NCI-H510A treated with DMSO at 0.1 percent for 48 hours (cell line): ENCODE data around the gene POLR2I.
A peak's percentile ranks its signal among the peaks of the same experiment; 100 is the strongest.
"Not testable (repeated sequence)": the region's sequence is repeated elsewhere in the genome, so short reads cannot be mapped to it uniquely, and the experiment has no call there.

Experiments used
- DNase-seq: peaks from one replicate; lab custom pipeline; 2025; lab: John Stamatoyannopoulos, UW

Gene POLR2I

DNA sequence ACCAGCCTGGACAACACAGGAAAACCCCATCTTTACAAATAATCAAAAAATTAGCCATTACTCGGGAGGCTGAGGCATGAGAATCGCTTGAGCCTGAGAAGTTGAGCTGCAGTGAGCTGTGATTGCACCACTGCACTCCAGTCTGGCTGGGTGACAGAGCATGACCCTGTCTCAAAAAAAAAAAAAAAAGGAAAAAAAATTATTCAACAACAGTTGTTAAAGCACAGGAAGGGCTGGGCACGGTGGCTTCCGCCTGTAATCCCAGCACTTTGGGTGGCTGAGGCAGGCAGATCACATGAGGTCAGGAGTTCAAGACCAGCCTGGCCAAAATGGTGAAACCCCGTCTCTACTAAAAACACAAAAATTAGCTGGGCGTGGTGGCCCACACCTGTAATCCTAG lies 16.5 kb upstream of the POLR2I start:
- DNase-seq, result not testable (repeated sequence)

GRCh38 chr19:36128392-36128736 lies 13.7 kb upstream of the POLR2I start:
- peak; percentile 75 for DNase-seq

DNA sequence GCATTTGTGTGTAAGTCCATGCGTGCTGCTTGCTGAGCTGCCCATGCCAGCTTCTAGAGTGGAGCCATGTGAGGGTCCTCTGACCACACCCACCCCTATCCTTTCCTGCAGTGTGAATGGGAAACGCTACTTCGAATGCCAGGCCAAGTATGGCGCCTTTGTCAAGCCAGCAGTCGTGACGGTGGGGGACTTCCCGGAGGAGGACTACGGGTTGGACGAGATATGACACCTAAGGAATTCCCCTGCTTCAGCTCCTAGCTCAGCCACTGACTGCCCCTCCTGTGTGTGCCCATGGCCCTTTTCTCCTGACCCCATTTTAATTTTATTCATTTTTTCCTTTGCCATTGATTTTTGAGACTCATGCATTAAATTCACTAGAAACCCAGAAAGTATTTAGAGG lies 10.9 kb upstream of the POLR2I start:
- no peak for DNase-seq

DNA sequence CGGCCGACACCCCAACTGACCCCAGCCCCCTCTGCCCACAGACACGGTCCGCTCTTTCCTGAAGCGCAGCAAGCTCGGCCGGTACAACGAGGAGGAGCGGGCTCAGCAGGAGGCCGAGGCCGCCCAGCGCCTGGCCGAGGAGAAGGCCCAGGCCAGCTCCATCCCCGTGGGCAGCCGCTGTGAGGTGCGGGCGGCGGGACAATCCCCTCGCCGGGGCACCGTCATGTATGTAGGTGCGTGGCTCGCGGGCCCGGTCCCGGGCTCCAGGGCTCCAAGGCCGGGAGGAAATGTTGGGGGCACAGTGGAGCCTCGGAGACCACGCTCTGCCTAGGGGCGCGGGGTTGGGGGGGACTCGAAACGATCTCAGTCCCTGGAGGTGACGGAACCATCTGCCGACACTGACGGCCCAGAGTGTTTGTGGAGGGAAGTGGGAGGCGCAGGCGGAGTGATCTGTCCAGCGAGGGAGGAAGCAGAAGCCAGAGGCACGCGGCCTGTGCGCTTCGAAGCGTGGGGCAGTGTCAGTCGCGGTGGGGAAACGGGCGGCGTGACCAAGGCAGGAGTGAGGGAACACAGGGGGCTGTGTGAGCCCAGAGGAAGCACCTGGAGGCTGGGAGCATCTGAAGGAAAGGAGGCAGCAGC lies 6.9 kb upstream of the POLR2I start:
- DNase-seq, result no peak

- DNase-seq, result no peak
Measured at GRCh38 chr19:36120984-36121358, 6.3 kb upstream of the POLR2I start.

GRCh38 chr19:36120092-36120983 lies 5.7 kb upstream of the POLR2I start:
- DNase-seq, result no peak

GRCh38 chr19:36116344-36116637 lies 1.6 kb upstream of the POLR2I start:
- no peak for DNase-seq

GRCh38 chr19:36115453-36116343 lies 1.0 kb upstream of the POLR2I start, which contains the start of gene TBCB:
Gene TBCB (plus strand): TSS chr19:36115468. CDS start chr19:36115561, 93 bp downstream.
- DNase-seq, result peak; percentile 74

DNA sequence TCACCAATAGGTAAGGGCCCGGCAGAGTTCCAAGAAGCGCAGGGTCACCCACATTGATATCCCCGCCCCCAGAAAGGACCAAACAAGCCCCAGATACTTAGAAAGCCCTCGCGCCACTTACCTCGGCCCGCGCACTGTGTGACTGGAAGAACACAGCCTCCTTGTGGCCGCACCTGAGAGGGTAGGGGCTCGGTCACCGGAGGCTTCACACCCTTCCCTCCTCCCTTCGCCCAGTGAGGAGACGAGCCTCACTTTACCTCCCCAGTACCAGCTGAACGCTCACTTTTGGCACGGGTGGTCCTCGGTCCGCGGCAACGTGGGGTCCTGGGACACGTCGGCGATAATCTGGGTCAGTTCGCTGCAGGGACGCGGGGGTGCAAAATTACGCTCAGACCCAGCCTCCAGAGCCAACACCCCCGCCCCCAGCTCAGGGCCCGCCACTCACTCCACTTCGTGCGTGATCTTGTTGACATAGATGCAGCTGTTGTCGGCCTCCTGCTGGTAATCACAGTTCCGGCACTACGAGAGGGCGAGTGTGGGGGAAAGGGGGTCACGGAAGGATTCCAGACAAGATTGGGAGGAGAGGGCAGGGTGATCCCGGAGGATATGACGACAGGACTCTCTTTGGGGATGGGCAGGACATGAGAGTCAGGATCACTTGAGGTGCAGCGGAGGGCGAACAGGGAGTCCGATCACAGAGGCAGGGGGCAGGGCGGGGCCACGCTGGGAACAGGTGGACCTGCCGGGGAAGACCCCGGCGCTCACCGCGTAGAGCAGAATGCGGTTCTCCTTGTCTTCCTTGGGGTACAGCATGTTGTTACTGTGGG lies 568 bp downstream of the POLR2I start:
- peak; percentile 25 for DNase-seq

DNA sequence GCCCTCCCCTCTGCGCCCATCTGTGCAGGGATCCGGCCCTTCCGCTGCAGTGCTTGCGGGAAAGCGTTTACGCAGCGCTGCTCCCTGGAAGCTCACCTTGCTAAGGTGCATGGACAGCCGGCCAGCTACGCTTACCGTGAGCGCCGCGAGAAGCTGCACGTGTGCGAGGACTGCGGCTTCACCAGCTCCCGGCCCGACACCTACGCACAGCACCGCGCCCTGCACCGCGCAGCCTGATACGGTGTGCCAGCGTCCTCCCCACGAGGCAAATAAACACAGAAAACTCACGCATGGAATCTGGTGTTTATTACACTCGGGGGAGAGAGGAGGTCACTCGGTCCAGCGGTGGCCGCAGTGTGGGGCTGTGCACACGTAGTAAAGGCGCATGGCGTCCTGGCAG lies 1.2 kb downstream of the POLR2I start:
- no peak for DNase-seq

- no peak for DNase-seq
Measured at GRCh38 chr19:36112678-36113077, 2.0 kb downstream of the POLR2I start.

- DNase-seq, result no peak
Measured at GRCh38 chr19:36111200-36111539, 3.5 kb downstream of the POLR2I start.

GRCh38 chr19:36110487-36111199 lies 4.0 kb downstream of the POLR2I start, which contains the start of gene OVOL3:
Gene OVOL3 (plus strand): TSS chr19:36111143. CDS start chr19:36111203, 60 bp downstream.
- no peak for DNase-seq

DNA sequence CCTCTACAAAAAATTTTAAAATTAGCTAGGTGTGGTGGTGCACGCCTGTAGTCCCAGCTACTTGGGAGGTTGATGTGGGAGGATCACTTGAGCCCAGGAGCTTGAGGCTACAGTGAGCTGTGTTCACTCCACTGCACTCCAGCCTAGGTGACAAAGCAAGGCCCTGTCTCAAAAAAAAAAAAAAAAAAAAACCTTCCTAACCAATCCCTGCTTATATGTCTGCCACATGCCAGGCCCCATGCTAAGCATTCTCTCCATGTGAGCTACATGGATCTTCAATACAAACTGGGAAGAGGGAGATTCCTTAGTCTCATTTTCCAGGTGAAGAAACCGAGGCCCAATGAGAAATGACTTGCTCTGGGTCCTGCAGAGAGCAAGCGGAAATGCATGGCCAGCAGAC lies 6.0 kb downstream of the POLR2I start:
- DNase-seq, result no peak

DNA sequence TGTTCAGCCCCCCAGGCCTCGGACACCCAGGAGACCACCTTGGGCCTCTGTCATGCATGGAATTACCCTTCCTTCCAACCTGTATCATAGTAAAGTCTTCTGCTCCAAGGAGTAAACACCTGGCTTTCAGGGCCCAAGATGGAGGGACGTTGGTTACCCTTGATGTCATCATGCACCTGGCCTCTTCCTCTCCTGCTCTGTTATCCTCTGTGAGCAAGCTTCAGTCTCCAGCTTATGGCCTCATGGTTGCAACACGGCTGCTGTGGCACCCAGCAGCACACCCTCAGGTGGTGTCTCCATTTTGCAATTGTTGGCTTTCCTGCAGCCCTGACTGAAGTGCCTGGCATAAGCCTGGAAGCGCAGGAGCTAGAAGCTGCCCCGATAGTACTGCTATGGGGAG lies 7.7 kb downstream of the POLR2I start:
- DNase-seq, result no peak

DNA sequence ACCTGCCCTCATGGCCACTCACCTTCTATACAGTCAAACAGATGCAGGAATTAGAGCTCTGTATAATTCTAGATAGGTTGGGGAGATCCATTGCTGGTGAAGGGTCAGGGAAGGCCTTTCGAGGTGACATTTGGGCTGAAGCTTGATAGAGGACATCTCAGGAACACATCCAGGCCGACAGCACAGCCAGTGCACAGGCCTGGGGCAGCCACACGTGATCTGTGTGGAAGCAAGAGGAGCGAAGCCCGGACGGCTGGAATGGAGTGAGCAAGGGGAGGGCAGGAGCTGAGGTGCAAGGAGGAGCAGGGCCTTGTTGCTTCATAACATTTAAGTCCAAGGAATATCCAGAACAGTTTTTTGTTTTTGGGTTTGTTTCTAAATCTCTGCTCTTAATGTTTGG lies 8.2 kb downstream of the POLR2I start:
- DNase-seq, result no peak

GRCh38 chr19:36103842-36104552 lies 10.7 kb downstream of the POLR2I start:
- DNase-seq, result no peak

- DNase-seq, result no peak
Measured at GRCh38 chr19:36103040-36103626, 11.5 kb downstream of the POLR2I start.

DNA sequence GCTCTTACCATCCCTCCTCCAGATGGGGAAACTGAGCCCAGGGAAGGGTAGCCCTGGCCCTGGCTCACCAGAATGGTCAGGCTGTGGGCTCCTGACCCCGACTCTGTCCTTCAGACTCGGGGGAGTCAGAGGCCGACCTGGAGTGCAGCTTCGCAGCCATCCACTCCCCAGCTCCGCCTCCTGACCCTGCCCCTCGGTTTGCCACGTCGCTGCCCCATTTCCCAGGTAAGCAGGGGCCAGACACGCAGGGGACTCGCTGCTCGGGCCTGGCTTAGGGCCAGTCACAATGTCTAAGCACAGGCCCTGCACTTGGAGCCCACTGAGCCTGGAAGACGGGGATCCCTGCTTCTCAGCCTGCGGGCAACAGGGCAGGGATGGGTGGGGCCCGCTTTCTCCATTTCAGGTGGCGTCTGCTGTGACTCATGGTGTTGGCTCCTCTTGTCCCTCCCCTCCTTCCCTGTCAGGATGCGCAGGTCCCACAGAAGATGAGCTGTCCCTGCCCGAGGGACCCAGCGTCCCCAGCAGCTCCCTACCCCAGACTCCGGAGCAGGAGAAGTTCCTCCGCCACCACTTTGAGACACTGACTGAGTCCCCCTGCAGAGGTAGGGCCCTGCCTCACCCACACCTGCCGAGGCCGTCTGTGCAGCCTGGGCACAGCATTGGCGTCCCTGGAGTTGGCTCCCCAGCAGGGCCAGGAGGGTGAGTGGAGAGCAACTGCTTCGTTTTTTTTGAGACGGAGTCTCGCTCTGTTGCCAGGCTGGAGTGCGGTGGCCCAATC lies 12.9 kb downstream of the POLR2I start:
- no peak for DNase-seq
